Spinal cord (tissue), 10 donors: ENCODE results near the gene TRPM3. TPM values are rescaled to one million over a fixed set of nuclear protein-coding genes. Genes with fewer than 3 reads are reported as not detected.
"Not testable (repeated sequence)": the region's sequence is repeated elsewhere in the genome, so short reads cannot be mapped to it uniquely, and the experiment has no call there.

Experiments used
- DNase-seq, 6 donors: peaks; one replicate each; pipeline versions ENCODE4 v3.0.0 to v3.0.0-alpha.2; 2013 to 2015; ENCODE audit warnings: low spot score in 6 of 6, low read depth in 4 of 6
- H3K27ac ChIP-seq: one replicate; pipeline ENCODE4 v1.5.1; 2013; ENCODE audit warnings: low read depth, low read length, control low read depth
- H3K27me3 ChIP-seq: one replicate; pipeline ENCODE4 v1.6.1; 2013; ENCODE audit warnings: low read length; ENCODE audit not compliant: control insufficient read depth, insufficient read depth
- H3K36me3 ChIP-seq: one replicate; pipeline ENCODE4 v1.6.1; 2013; ENCODE audit warnings: low read length; ENCODE audit not compliant: control insufficient read depth, insufficient read depth
- H3K4me1 ChIP-seq: one replicate; pipeline ENCODE4 v1.6.1; 2013; ENCODE audit warnings: low read length; ENCODE audit not compliant: control insufficient read depth, insufficient read depth
- H3K4me3 ChIP-seq: one replicate; pipeline ENCODE4 v1.5.1; 2013; ENCODE audit warnings: low read depth, low read length, control low read depth
- H3K9me3 ChIP-seq: one replicate; pipeline ENCODE4 v1.6.1; 2013; ENCODE audit warnings: low read length; ENCODE audit not compliant: control insufficient read depth, insufficient read depth
- WGBS: methylation state at CpG from one replicate; pipeline ENCODE4 v1.1.5; 2013; ENCODE audit warnings: missing lambda C conversion rate; ENCODE audit not compliant: insufficient coverage; 5-methylcytosine and 5-hydroxymethylcytosine counted together
- polyA plus RNA-seq, 2 donors: library from polyadenylated mRNA; unstranded; fragments of 120-200 nt; gene quantifications; one replicate each; pipeline ENCODE4 v1.2.1, GENCODE V29; 2013; ENCODE audit not compliant: insufficient read length in 2 of 2
- total RNA-seq, 2 donors: library from RNA; depleted of rRNA in 1 of 2; stranded (reverse); fragments of 120-200 nt in 1 of 2; fragments of >200 nt in 1 of 2; gene quantifications; one replicate each; pipeline versions ENCODE4 v1.2.3 to v1.2.4, GENCODE V29; 2013 to 2014
- donor health status: healthy.

The TRPM3 gene
- total and polyA plus RNA-seq, 4 donors, result 16.7 to 198 (median 37.6) TPM

- WGBS, result 33% methylated on average over 1 of the region's 1 CpG
- no peaks in the 10 kb centered on the region for H3K36me3 ChIP-seq
- no peaks in the 10 kb centered on the region for H3K9me3 ChIP-seq
- no peak for DNase-seq
- H3K27me3 ChIP-seq, result no peaks in the 10 kb centered on the region
- H3K27ac ChIP-seq, result no peak overlapping the region
- H3K4me3 ChIP-seq, result no peak overlapping the region
- H3K4me1 ChIP-seq, result no peaks in the 10 kb centered on the region
Measured at GRCh38 chr9:70988551-70988950, 132.9 kb downstream of the TRPM3 start.

DNA sequence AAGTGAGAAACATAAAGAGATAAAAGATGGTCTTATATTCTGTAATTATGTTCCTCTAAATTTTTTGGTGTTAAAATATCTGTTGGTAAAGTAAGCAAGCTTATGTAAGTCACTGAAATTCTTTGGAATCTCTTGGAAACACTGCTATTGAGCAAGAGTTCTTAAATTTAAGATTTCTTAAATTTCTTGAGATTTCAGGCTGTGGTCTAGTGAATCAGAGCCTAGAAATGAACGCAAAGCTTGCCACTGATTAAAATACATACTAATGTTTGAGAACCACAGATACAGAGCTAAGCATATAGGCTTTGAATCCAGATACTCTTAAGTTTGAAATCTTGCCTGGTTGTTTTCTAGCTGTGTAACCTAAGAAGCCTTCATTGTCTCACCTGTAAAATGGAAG, 133.4 kb downstream of the TRPM3 start:
- no peak overlapping the region for H3K27ac ChIP-seq
- H3K4me3 ChIP-seq, result no peak overlapping the region
- H3K4me1 ChIP-seq, result no peaks in the 10 kb centered on the region
- no peaks in the 10 kb centered on the region for H3K36me3 ChIP-seq
- no CpG with 5 or more reads among the region's 1 CpG for WGBS
- no peak for DNase-seq
- no peaks in the 10 kb centered on the region for H3K27me3 ChIP-seq
- H3K9me3 ChIP-seq, result no peaks in the 10 kb centered on the region

GRCh38 chr9:70986984-70987383, 134.4 kb downstream of the TRPM3 start:
- Histone ChIP-seq H3K36me3 (no peaks in the 10 kb centered on the region), H3K4me3 (no peak overlapping the region), H3K27ac (no peak overlapping the region), H3K4me1 (no peaks in the 10 kb centered on the region), H3K9me3 (no peaks in the 10 kb centered on the region), H3K27me3 (no peaks in the 10 kb centered on the region)
- WGBS, result no CpG with 5 or more reads among the region's 2 CpGs
- no peak for DNase-seq

GRCh38 chr9:70983723-70984295, 137.6 kb downstream of the TRPM3 start:
- no peak overlapping the region for H3K4me3 ChIP-seq
- no peaks in the 10 kb centered on the region for H3K9me3 ChIP-seq
- WGBS, result 89% methylated on average over 1 of the region's 1 CpG
- H3K36me3 ChIP-seq, result no peaks in the 10 kb centered on the region
- DNase-seq, result no peak
- no peaks in the 10 kb centered on the region for H3K27me3 ChIP-seq
- no peaks in the 10 kb centered on the region for H3K4me1 ChIP-seq
- no peak overlapping the region for H3K27ac ChIP-seq

- Histone ChIP-seq H3K27ac (no peak overlapping the region), H3K4me1 (no peaks in the 10 kb centered on the region), H3K9me3 (no peaks in the 10 kb centered on the region), H3K36me3 (no peaks in the 10 kb centered on the region), H3K27me3 (no peaks in the 10 kb centered on the region), H3K4me3 (no peak overlapping the region)
- DNase-seq, result no peak
- no CpG with 5 or more reads among the region's 1 CpG for WGBS
Measured at GRCh38 chr9:70981312-70981711, 140.1 kb downstream of the TRPM3 start.

GRCh38 chr9:70979966-70980365, 141.5 kb downstream of the TRPM3 start:
- 89% methylated on average over 2 of the region's 4 CpGs for WGBS
- Histone ChIP-seq H3K4me1 (no peaks in the 10 kb centered on the region), H3K27me3 (no peaks in the 10 kb centered on the region), H3K9me3 (no peaks in the 10 kb centered on the region), H3K27ac (no peak overlapping the region), H3K36me3 (no peaks in the 10 kb centered on the region), H3K4me3 (no peak overlapping the region)
- no peak for DNase-seq

- peak in 1 of 6 donors; percentile 29 for DNase-seq
- Histone ChIP-seq H3K4me3 (no peak overlapping the region), H3K27me3 (no peaks in the 10 kb centered on the region), H3K9me3 (no peaks in the 10 kb centered on the region), H3K36me3 (no peaks in the 10 kb centered on the region), H3K4me1 (no peaks in the 10 kb centered on the region), H3K27ac (no peak overlapping the region)
- no CpG with 5 or more reads among the region's 3 CpGs for WGBS
Measured at GRCh38 chr9:70978085-70978484, 143.3 kb downstream of the TRPM3 start.

- 100% methylated on average over 2 of the region's 5 CpGs for WGBS
- H3K9me3 ChIP-seq, result no peaks in the 10 kb centered on the region
- peak in 1 of 6 donors; percentile 75 for DNase-seq
- no peaks in the 10 kb centered on the region for H3K4me1 ChIP-seq
- no peaks in the 10 kb centered on the region for H3K27me3 ChIP-seq
- no peak overlapping the region for H3K4me3 ChIP-seq
- H3K36me3 ChIP-seq, result no peaks in the 10 kb centered on the region
- H3K27ac ChIP-seq, result no peak overlapping the region
Measured at GRCh38 chr9:70975821-70976220, 145.6 kb downstream of the TRPM3 start.

GRCh38 chr9:70971723-70972122, 149.7 kb downstream of the TRPM3 start:
- no CpG with 5 or more reads among the region's 1 CpG for WGBS
- Histone ChIP-seq H3K27me3 (no peaks in the 10 kb centered on the region), H3K9me3 (no peaks in the 10 kb centered on the region), H3K4me3 (no peak overlapping the region), H3K4me1 (no peaks in the 10 kb centered on the region), H3K27ac (no peak overlapping the region), H3K36me3 (no peaks in the 10 kb centered on the region)
- DNase-seq, result no peak

DNA sequence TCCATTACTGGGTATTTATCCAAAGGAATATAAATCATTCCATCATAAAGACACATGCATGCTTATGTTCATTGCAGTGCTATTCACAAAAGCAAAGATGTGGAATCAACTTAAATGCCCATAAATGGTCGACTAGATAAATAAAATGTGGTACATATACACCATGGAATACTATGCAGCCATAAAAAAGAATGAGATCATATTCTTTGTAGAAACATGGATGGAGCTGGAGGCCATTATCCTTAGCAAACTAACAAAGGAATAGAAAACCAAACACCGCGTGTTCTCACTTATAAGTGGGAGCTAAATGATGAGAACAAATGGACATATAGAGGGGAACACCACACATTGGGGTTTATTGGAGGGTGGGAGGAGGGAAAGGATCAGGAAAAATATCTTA, 155.0 kb downstream of the TRPM3 start:
- H3K36me3 ChIP-seq, H3K4me1 ChIP-seq, DNase-seq, H3K27ac ChIP-seq, H3K27me3 ChIP-seq, H3K9me3 ChIP-seq, H3K4me3 ChIP-seq: not testable (repeated sequence)
- WGBS, result no CpG with 5 or more reads among the region's 3 CpGs
